GM23248 (cell line): ENCODE results near the gene CGN. TPM values are rescaled to one million over a fixed set of nuclear protein-coding genes. Genes with fewer than 3 reads are reported as not detected.

ENCODE experiments used
- DNase-seq: peaks from one replicate; pipeline ENCODE4 v3.0.0-alpha.2; 2015
- H2AFZ ChIP-seq: fragments of 200-600 bp; sonication (generic); 2 replicates; pipeline ENCODE4 v1.6.1; 2016; ENCODE audit warnings: antibody characterized with exemption
- H3F3A ChIP-seq: fragments of 200-600 bp; sonication (generic); 2 replicates; pipeline ENCODE4 v1.6.1; 2016; ENCODE audit warnings: mild to moderate bottlenecking, antibody characterized with exemption, mixed run types; ENCODE audit not compliant: insufficient read depth
- H3K27ac ChIP-seq: fragments of 200-600 bp; sonication (generic); 2 replicates; pipeline ENCODE4 v1.5.1; 2016; ENCODE audit warnings: mild to moderate bottlenecking
- H3K27me3 ChIP-seq: fragments of 200-600 bp; sonication (generic); replicated peaks from 2 replicates; pipeline ENCODE4 v1.6.1; 2016; ENCODE audit warnings: mild to moderate bottlenecking; ENCODE audit not compliant: insufficient read depth
- H3K36me3 ChIP-seq: fragments of 200-600 bp; sonication (generic); 2 replicates; pipeline ENCODE4 v1.6.1; 2016; ENCODE audit warnings: low read depth, mild to moderate bottlenecking
- H3K4me1 ChIP-seq: fragments of 200-600 bp; sonication (generic); 2 replicates; pipeline ENCODE4 v1.6.1; 2016; ENCODE audit warnings: mild to moderate bottlenecking; ENCODE audit not compliant: insufficient read depth
- H3K4me2 ChIP-seq: fragments of 200-600 bp; sonication (generic); one replicate; pipeline ENCODE4 v1.6.1; 2016; ENCODE audit warnings: mild to moderate bottlenecking; ENCODE audit not compliant: unreplicated experiment
- H3K4me3 ChIP-seq: fragments of 200-600 bp; sonication (generic); 2 replicates; pipeline ENCODE4 v1.5.1; 2016; ENCODE audit warnings: mild to moderate bottlenecking
- H3K79me2 ChIP-seq: fragments of 200-600 bp; sonication (generic); 2 replicates; pipeline ENCODE4 v1.6.1; 2016; ENCODE audit warnings: mild to moderate bottlenecking; ENCODE audit not compliant: insufficient read depth
- H3K9ac ChIP-seq: fragments of 200-600 bp; sonication (generic); 2 replicates; pipeline ENCODE4 v1.6.1; 2016; ENCODE audit warnings: mild to moderate bottlenecking
- H3K9me2 ChIP-seq: fragments of 200-600 bp; sonication (generic); 2 replicates; pipeline ENCODE4 v1.6.1; 2016; ENCODE audit warnings: mixed run types, mild to moderate bottlenecking, moderate library complexity; ENCODE audit not compliant: insufficient read depth
- H3K9me3 ChIP-seq: fragments of 200-600 bp; sonication (generic); one replicate; pipeline ENCODE4 v1.6.1; 2017; ENCODE audit warnings: low read depth
- H4K20me1 ChIP-seq: fragments of 200-600 bp; sonication (generic); 2 replicates; pipeline ENCODE4 v1.6.0; 2016; ENCODE audit not compliant: insufficient read depth
- EZH2 ChIP-seq: fragments of 200-600 bp; sonication (generic); IDR thresholded peaks from 2 replicates; pipeline ENCODE4 v1.6.1; 2018; ENCODE audit warnings: antibody characterized with exemption, mild to moderate bottlenecking; ENCODE audit not compliant: insufficient read depth, poor library complexity, severe bottlenecking
- EZH2phosphoT487 ChIP-seq: fragments of 200-600 bp; sonication (generic); IDR thresholded peaks from 2 replicates; pipeline ENCODE4 v1.6.1; 2018; ENCODE audit warnings: antibody characterized with exemption, moderate library complexity, mild to moderate bottlenecking, low read depth; ENCODE audit not compliant: insufficient read depth
- WGBS, 2 experiments: methylation state at CpG; one replicate each; pipeline ENCODE4 v1.1.6; 2015 to 2017; ENCODE audit warnings: low lambda C conversion rate in 2 of 2, low coverage in 1 of 2; ENCODE audit errors: missing lambda C conversion rate in 2 of 2; 5-methylcytosine and 5-hydroxymethylcytosine counted together
- in situ Hi-C: fragments of 300-500 bp; cut with MboI; formaldehyde crosslinking; loops from 2 replicates; pipeline ENCODE4 v1.15.0; 2020
- polyA plus RNA-seq: library from polyadenylated mRNA; unstranded; fragments of >200 nt; fragmentation: Nextera tagmentation; extraction: Ambion mirVana; gene quantifications from 2 replicates; pipeline ENCODE4 v1.2.1, GENCODE V29; 2016
- total RNA-seq: library from RNA; depleted of rRNA; stranded (reverse); fragments of >200 nt; shearing (Covaris generic); gene quantifications from 2 replicates; pipeline ENCODE4 v1.2.3, GENCODE V29; 2014

The CGN gene
- total and polyA plus RNA-seq, 2 experiments from 2014 or later = not detected

DNA sequence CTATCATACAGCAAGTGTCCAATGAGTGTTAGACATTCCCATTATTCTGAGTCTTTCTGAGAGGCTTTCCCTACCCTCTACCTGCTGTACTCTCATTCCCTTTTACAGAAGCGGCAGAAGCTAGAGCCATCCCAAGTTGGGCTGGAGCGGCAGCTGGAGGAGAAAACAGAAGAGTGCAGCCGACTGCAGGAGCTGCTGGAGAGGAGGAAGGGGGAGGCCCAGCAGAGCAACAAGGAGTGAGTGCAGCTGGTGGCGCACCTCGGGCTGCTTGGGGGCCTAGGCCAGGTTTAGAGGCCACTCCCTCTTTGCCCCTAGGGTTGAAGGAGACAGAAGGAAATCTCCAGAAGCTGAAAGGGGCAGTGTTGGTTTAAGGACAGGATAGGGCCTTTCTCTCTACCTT is 12.1 kb downstream of the CGN start:
- H3K4me3 ChIP-seq = no peak overlapping the region
- in situ Hi-C loops = no loop called here
- H4K20me1 ChIP-seq = no peaks in the 10 kb centered on the region
- peaks cover 8% of the 10 kb centered on the region; the same call in 1 of the 2 replicates for H3K4me1 ChIP-seq
- 80 to 86% methylated on average over 5 of the region's 5 CpGs for WGBS, 2 experiments
- H3K9ac ChIP-seq = no peak overlapping the region
- H3K9me2 ChIP-seq = no peaks in the 10 kb centered on the region
- H3K27me3 ChIP-seq = peaks cover 16% of the 10 kb centered on the region; the same call in 1 of the 2 replicates
- no peak overlapping the region for H3K4me2 ChIP-seq
- no peak overlapping the region for H2AFZ ChIP-seq
- no peaks in the 10 kb centered on the region for H3K36me3 ChIP-seq
- H3K79me2 ChIP-seq = no peaks in the 10 kb centered on the region
- no peak for TF ChIP-seq EZH2phosphoT487
- no peak for DNase-seq
- no peak overlapping the region for H3K27ac ChIP-seq
- no peaks in the 10 kb centered on the region for H3F3A ChIP-seq
- no peaks in the 10 kb centered on the region for H3K9me3 ChIP-seq

DNA sequence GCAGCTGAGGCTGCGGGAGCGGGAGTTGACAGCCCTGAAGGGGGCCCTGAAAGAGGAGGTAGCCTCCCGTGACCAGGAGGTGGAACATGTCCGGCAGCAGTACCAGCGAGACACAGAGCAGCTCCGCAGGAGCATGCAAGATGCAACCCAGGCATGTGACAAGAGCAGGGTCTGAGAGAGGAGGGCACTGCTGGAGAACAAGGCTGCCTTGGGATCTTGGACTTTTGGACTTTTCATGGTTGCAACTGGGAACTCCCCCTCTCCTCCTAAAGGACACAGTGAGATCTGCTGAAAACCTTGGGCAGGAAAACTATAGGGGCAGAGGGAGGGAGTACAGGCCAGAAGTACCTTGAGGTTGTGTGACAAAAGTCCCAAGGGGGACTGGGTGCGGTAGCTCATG is 13.5 kb downstream of the CGN start:
- Histone ChIP-seq H4K20me1 (no peaks in the 10 kb centered on the region), H2AFZ (no peak overlapping the region), H3K27me3 (peaks cover 19% of the 10 kb centered on the region; the same call in 1 of the 2 replicates), H3K79me2 (no peaks in the 10 kb centered on the region), H3K4me1 (peaks cover 8% of the 10 kb centered on the region; the same call in 1 of the 2 replicates), H3K4me2 (no peak overlapping the region), H3K36me3 (no peaks in the 10 kb centered on the region), H3F3A (no peaks in the 10 kb centered on the region), H3K9me2 (no peaks in the 10 kb centered on the region), H3K9ac (no peak overlapping the region), H3K9me3 (no peaks in the 10 kb centered on the region), H3K27ac (no peak overlapping the region), H3K4me3 (no peak overlapping the region)
- in situ Hi-C loops = no loop called here
- 78 to 89% methylated on average over 6 to 7 of the region's 7 CpGs for WGBS, 2 experiments
- DNase-seq = no peak
- TF ChIP-seq EZH2phosphoT487 = no peak
- no peak for TF ChIP-seq EZH2

DNA sequence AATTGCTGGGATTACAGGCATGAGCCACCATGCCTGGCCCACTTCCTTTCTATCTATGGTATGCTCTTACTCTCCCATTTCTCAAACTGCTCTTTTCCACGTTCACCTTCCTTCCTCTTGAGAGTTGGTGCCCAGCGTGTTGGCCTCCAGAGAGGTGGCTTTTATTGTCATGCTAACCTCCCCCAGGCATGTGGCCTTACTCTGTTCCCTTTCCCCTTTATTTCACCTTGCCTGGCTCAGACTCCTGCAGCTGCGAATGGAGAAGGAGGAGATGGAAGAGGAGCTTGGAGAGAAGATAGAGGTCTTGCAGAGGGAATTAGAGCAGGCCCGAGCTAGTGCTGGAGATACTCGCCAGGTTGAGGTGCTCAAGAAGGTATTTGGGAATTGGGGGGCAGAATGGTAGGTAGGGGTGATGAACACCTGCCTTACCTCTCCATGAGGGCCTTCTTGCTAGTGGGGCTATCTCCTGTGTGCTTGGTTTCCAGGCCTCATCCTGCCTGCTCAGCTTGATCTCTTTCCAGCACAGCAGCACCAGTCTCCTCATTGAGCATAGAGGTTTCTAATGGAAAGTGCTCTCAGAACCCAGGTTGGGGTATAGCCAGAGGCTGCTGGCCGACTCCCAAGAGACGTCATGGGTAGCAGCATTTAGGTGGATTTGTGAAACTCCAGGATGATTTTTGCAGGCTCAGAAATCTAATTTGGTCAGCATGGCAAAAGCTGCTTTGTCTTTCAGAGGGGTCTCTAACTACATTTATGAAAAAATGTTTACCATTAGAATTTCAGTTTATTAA is 15.7 kb downstream of the CGN start:
- Histone ChIP-seq H2AFZ (no peak overlapping the region), H3F3A (no peaks in the 10 kb centered on the region), H3K4me1 (no peaks in the 10 kb centered on the region), H4K20me1 (no peaks in the 10 kb centered on the region), H3K4me3 (no peak overlapping the region), H3K27ac (no peak overlapping the region), H3K79me2 (no peaks in the 10 kb centered on the region), H3K36me3 (no peaks in the 10 kb centered on the region), H3K9me2 (no peaks in the 10 kb centered on the region), H3K9me3 (no peaks in the 10 kb centered on the region), H3K27me3 (peaks cover 16% of the 10 kb centered on the region; the same call in 1 of the 2 replicates), H3K4me2 (no peak overlapping the region), H3K9ac (no peak overlapping the region)
- TF ChIP-seq EZH2 = no peak
- no peak for TF ChIP-seq EZH2phosphoT487
- DNase-seq = no peak
- in situ Hi-C loops = no loop called here
- WGBS, 2 experiments = 70 to 78% methylated on average over 7 of the region's 7 CpGs

DNA sequence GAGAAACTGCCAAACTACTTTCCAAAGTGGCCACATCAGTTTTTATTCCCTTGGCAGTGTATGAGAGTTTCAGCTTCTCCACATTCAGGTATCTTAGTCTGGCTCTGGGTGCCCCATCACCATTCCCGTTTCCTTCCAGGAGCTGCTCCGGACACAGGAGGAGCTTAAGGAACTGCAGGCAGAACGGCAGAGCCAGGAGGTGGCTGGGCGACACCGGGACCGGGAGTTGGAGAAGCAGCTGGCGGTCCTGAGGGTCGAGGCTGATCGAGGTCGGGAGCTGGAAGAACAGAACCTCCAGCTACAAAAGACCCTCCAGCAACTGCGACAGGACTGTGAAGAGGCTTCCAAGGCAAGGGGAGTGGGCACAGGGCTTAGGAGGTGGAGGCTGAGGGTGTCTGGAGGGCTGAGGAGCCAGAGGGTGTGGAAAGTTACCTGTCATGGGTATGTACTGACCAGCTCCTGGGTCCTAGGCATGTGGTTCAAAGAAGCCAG is 18.1 kb downstream of the CGN start:
- in situ Hi-C loops = no loop called here

More for the DNA sequence above, 18.1 kb downstream of the CGN start:
- H3K27ac ChIP-seq = no peak overlapping the region
- no peaks in the 10 kb centered on the region for H4K20me1 ChIP-seq
- H3K9me2 ChIP-seq = no peaks in the 10 kb centered on the region
- no peak overlapping the region for H3K4me2 ChIP-seq
- H3K36me3 ChIP-seq = no peaks in the 10 kb centered on the region
- no peak overlapping the region for H3K4me3 ChIP-seq
- H3K4me1 ChIP-seq = no peaks in the 10 kb centered on the region
- H3K79me2 ChIP-seq = no peaks in the 10 kb centered on the region
- TF ChIP-seq EZH2phosphoT487 (no peak), EZH2 (no peak)
- WGBS, 2 experiments = 86 to 88% methylated on average over 10 to 11 of the region's 11 CpGs
- no peaks in the 10 kb centered on the region for H3K9me3 ChIP-seq
- H3F3A ChIP-seq = no peaks in the 10 kb centered on the region
- H3K9ac ChIP-seq = no peak overlapping the region
- DNase-seq = no peak
- 0 out of 2 replicates have a peak, but pooled peaks cover 3% of the 10 kb centered on the region for H3K27me3 ChIP-seq
- H2AFZ ChIP-seq = no peak overlapping the region
